Ascending aorta (tissue), 2 donors: ENCODE results near the gene VRK2. TPM values are rescaled to one million over a fixed set of nuclear protein-coding genes. Genes with fewer than 3 reads are reported as not detected.

Experiments used
- DNase-seq, 2 donors: peaks; one replicate each; pipeline ENCODE4 v3.0.0-alpha.2; 2019; ENCODE audit warnings: low spot score in 2 of 2
- H3K27ac ChIP-seq, 2 donors: fragments of 200-600 bp; sonication (generic); one replicate each; pipeline ENCODE4 v1.5.1; 2016 to 2017; ENCODE audit warnings: mild to moderate bottlenecking in 1 of 2
- H3K27me3 ChIP-seq: fragments of 200-600 bp; sonication (generic); one replicate; pipeline ENCODE4 v1.5.1; 2017
- H3K36me3 ChIP-seq, 2 donors: fragments of 200-600 bp; sonication (generic); one replicate each; pipeline ENCODE4 v1.5.1; 2016
- H3K4me1 ChIP-seq, 2 donors: fragments of 200-600 bp; sonication (generic); one replicate each; pipeline ENCODE4 v1.5.1; 2016 to 2017; ENCODE audit warnings: mild to moderate bottlenecking in 1 of 2
- H3K4me3 ChIP-seq, 2 donors: fragments of 200-600 bp; sonication (generic); one replicate each; pipeline ENCODE4 v1.5.1; 2016 to 2017; ENCODE audit warnings: mild to moderate bottlenecking in 1 of 2
- H3K9me3 ChIP-seq, 2 donors: fragments of 200-600 bp; sonication (generic); one replicate each; pipeline ENCODE4 v1.5.1; 2016
- intact Hi-C: fragments of 100-400 bp; cut with DNase I; formaldehyde crosslinking; loops from one replicate; pipeline ENCODE4 v1.15.1; 2023
- total RNA-seq: library from RNA; depleted of rRNA; stranded (reverse); fragments of >200 nt; gene quantifications from one replicate; pipeline ENCODE4 v1.1.0, GENCODE V29; 2016
- TF ChIP-seq, protein P1 (sequence below), 3 experiments: fragments of 200-600 bp in 2 of 3; fragments of 450-650 bp in 1 of 3; sonication (generic) in 2 of 3; IDR thresholded peaks; one replicate each; pipeline ENCODE4 v1.5.1; 2016 to 2019; ENCODE audit warnings: antibody characterized with exemption in 3 of 3, mild to moderate bottlenecking in 1 of 3, moderate library complexity in 1 of 3

VRK2 gene
- total RNA-seq, 1 donor from 2014 or later, result 15.8 TPM

DNA sequence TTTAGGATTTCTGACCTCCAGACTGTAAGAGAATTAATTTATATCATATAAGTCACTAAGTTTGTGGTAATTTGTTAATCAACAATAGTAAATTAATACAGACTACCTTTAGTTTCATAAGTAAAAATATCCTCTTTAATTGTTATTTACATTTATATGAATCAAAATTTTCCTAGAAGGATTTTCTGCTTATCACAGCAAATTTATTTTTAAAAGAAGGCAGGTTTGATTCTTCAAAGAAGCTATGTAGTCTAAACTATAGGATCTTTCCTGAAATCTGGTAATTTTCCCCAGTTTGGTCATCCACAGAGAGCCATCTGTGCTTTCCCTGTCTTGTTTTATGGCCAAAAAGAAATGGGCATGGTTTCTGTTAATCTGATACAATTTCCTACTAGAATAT, 13.1 kb upstream of the VRK2 start:
- intact Hi-C loops, result no loop called here

DNA sequence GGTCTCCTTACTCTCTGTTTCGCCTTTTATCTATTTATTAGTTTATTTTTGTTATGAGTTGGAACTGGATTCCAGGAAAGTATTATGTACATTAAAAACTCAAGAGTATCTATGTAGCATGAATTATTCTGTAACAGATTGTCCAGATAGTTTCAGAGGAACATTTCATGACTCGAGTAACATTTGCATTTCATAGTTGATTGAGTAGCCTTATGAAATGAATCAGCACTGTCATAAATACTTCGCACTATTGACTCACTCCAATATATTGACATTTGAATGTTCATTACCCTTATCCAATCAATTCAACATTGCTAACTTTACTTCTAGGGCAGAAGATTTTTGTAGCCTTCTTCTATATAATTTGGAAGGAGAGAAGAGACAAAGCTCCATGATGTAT, 11.3 kb upstream of the VRK2 start:
- Histone ChIP-seq H3K4me3 (no peak overlapping the region), H3K27me3 (no peaks in the 10 kb centered on the region), H3K27ac (no peak overlapping the region), H3K4me1 (no peaks in the 10 kb centered on the region), H3K9me3 (no peaks in the 10 kb centered on the region), H3K36me3 (no peaks in the 10 kb centered on the region)
- intact Hi-C loops, result no loop called here
- no peak for DNase-seq
- TF ChIP-seq, protein P1, sequence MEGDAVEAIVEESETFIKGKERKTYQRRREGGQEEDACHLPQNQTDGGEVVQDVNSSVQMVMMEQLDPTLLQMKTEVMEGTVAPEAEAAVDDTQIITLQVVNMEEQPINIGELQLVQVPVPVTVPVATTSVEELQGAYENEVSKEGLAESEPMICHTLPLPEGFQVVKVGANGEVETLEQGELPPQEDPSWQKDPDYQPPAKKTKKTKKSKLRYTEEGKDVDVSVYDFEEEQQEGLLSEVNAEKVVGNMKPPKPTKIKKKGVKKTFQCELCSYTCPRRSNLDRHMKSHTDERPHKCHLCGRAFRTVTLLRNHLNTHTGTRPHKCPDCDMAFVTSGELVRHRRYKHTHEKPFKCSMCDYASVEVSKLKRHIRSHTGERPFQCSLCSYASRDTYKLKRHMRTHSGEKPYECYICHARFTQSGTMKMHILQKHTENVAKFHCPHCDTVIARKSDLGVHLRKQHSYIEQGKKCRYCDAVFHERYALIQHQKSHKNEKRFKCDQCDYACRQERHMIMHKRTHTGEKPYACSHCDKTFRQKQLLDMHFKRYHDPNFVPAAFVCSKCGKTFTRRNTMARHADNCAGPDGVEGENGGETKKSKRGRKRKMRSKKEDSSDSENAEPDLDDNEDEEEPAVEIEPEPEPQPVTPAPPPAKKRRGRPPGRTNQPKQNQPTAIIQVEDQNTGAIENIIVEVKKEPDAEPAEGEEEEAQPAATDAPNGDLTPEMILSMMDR (IDR thresholded peaks at IDR 0.05), result no peak

More for the DNA sequence above, 13.1 kb upstream of the VRK2 start:
- Histone ChIP-seq H3K4me1 (no peaks in the 10 kb centered on the region), H3K9me3 (no peaks in the 10 kb centered on the region), H3K27me3 (no peaks in the 10 kb centered on the region), H3K36me3 (no peaks in the 10 kb centered on the region), H3K27ac (no peak overlapping the region), H3K4me3 (no peak overlapping the region)
- no peak for DNase-seq
- TF ChIP-seq, protein P1 (IDR thresholded peaks at IDR 0.05), result no peak

DNA sequence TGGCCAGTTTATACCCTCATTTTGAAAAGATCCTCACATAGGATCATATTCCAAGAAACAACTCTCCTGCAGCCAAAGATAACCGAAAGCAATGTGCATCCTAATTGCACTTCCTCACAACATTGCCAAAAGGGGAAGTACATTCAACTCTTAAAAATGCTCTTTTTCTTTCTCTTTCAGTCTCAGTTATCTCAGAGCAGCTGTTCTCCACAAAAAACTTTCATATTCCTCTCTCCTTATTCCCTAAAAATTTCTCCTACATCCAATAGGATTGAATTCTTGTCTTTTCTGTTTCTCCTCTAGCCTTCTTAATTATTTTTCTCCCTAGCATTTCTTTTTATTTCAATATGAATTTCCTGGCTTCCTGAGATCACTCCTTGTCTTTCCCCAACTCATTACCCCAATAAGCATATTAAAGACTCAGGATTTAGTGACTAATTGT, 7.4 kb upstream of the VRK2 start:
- DNase-seq, result no peak
- intact Hi-C loops, result no loop called here
- no peaks in the 10 kb centered on the region for H3K4me1 ChIP-seq
- H3K4me3 ChIP-seq, result no peak overlapping the region
- TF ChIP-seq, protein P1 (IDR thresholded peaks at IDR 0.05), result no peak
- no peaks in the 10 kb centered on the region for H3K9me3 ChIP-seq
- no peaks in the 10 kb centered on the region for H3K36me3 ChIP-seq
- no peaks in the 10 kb centered on the region for H3K27me3 ChIP-seq
- H3K27ac ChIP-seq, result no peak overlapping the region

DNA sequence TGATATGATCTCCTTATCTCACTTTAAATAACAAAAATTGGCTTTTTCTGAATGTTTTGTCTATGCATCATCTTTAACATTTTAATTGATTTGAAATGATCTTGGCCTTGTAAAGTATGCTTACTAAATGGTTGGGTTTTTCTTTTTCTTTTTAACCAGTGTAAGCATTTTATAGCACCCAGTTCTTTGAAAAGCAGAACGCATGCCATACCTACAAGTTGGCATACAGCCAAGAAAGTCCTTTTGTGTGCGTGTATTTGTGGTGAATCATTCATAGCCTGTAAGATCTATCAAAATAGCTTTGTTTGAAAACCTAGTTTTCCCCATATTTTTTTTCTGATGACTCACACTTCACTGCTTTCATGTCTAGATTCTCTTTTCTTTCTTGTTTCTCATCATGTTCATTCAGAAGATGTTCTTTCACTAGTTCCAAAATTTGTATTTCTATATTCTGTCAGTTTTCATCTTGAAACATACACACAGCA, 4.1 kb upstream of the VRK2 start:
- TF ChIP-seq, protein P1 (IDR thresholded peaks at IDR 0.05), result no peak

DNA sequence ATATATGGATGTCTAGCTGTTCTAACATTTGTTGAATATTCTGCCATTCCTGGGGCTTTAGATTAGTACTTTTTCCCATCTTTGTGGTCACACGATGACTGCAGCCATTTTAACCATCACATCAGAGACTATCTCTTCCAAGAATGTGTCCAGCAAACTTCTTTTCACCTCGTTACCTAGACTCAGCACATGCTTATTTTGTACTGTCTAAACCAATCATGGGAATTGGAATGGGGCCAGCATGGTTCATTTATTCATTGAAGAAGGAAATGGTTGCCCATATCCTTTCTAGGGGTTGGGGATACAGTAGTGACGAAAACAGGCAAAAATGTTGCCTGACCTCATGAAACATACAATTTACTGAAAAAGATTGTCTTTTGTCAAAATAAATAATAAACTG, 2.5 kb upstream of the VRK2 start:
- TF ChIP-seq, protein P1 (IDR thresholded peaks at IDR 0.05), result no peak
- H3K36me3 ChIP-seq, result no peaks in the 10 kb centered on the region
- intact Hi-C loops, result no loop called here

More for the DNA sequence above, 4.1 kb upstream of the VRK2 start:
- Histone ChIP-seq H3K4me1 (peaks cover 0 to 7% of the 10 kb centered on the region in 2 donors), H3K36me3 (no peaks in the 10 kb centered on the region), H3K27ac (no peak overlapping the region), H3K4me3 (no peak overlapping the region), H3K27me3 (no peaks in the 10 kb centered on the region), H3K9me3 (no peaks in the 10 kb centered on the region)
- intact Hi-C loops, result no loop called here
- no peak for DNase-seq

More for the DNA sequence above, 2.5 kb upstream of the VRK2 start:
- H3K4me1 ChIP-seq, result peaks cover 0 to 7% of the 10 kb centered on the region in 2 donors
- H3K9me3 ChIP-seq, result no peaks in the 10 kb centered on the region
- no peaks in the 10 kb centered on the region for H3K27me3 ChIP-seq
- DNase-seq, result no peak
- no peak overlapping the region for H3K4me3 ChIP-seq
- H3K27ac ChIP-seq, result no peak overlapping the region
